Measurements from ENCODE around the gene SLC24A3. TPM values are rescaled to one million over a fixed set of nuclear protein-coding genes. Genes with fewer than 3 reads are reported as not detected.

Gene SLC24A3
- total and polyA plus RNA-seq, 2 experiments from 2014 or later: 0.81 to 2.5 TPM

DNA sequence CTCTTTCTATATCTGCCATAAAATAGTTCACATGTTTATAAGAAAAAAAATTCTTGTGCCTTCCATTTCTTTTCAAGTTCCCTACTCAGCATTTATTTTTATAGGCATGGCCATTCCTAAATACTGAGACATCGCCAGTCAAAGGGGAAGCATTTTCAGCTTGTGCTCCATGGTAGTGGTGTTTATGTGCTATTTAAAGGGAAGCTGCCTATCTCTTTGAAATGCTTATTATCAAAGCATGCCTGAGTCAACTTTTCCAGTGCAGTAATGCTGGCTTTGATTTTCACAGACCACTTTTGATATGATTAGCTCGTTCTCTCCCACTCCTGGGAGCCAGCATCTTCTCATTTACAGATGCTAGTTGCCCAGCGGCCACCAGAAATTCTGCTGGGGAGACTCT lies 421.5 kb downstream of the SLC24A3 start:
- Mint-ChIP-seq H3K27me3 (ENCODE audit: insufficient read depth, low read depth, poor library complexity) (no peaks in the 10 kb centered on the region), H3K27ac (no peak overlapping the region), H3K4me3 (no peak overlapping the region), H3K4me1 (0 out of 3 replicates have a peak, but pooled peaks cover 2% of the 10 kb centered on the region), H3K9me3 (no peaks in the 10 kb centered on the region), H3K36me3 (ENCODE audit: low read depth) (peaks cover 3% of the 10 kb centered on the region; the same call in 2 of the 3 replicates)
- no peaks in the 10 kb centered on the region for H3K36me3 ChIP-seq (ENCODE audit: insufficient read depth)
- H3K27me3 ChIP-seq (ENCODE audit: insufficient read depth): no peaks in the 10 kb centered on the region
- DNase-seq (ENCODE audit: low spot score) (no peak), ATAC-seq (no peak)
- no peak overlapping the region for H3K4me2 ChIP-seq
- no peaks in the 10 kb centered on the region for H4K20me1 ChIP-seq (replicated peaks; ENCODE audit: insufficient read depth)
- no peak overlapping the region for H3K27ac ChIP-seq (ENCODE audit: low read depth)
- TF ChIP-seq EZH2phosphoT487 (IDR thresholded peaks at IDR 0.05; ENCODE audit: unreplicated experiment): no peak
- TF ChIP-seq POLR2AphosphoS5 (IDR thresholded peaks at IDR 0.05; ENCODE audit: low read depth): no peak
- TF ChIP-seq JUNB (IDR thresholded peaks at IDR 0.05; ENCODE audit: unreplicated experiment): no peak
- TF ChIP-seq, protein P1, sequence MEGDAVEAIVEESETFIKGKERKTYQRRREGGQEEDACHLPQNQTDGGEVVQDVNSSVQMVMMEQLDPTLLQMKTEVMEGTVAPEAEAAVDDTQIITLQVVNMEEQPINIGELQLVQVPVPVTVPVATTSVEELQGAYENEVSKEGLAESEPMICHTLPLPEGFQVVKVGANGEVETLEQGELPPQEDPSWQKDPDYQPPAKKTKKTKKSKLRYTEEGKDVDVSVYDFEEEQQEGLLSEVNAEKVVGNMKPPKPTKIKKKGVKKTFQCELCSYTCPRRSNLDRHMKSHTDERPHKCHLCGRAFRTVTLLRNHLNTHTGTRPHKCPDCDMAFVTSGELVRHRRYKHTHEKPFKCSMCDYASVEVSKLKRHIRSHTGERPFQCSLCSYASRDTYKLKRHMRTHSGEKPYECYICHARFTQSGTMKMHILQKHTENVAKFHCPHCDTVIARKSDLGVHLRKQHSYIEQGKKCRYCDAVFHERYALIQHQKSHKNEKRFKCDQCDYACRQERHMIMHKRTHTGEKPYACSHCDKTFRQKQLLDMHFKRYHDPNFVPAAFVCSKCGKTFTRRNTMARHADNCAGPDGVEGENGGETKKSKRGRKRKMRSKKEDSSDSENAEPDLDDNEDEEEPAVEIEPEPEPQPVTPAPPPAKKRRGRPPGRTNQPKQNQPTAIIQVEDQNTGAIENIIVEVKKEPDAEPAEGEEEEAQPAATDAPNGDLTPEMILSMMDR (conservative IDR thresholded peaks at IDR 0.05; ENCODE audit: low read depth in 2 of 2): no peak
- TF ChIP-seq ZNF114 (CRISPR knock-in tag; IDR thresholded peaks at IDR 0.05): no peak
- no peak for TF ChIP-seq STAT1 (IDR thresholded peaks at IDR 0.05; ENCODE audit: unreplicated experiment)
- TF ChIP-seq EZH2 (IDR thresholded peaks at IDR 0.05; ENCODE audit: low read depth, unreplicated experiment): no peak
- no peak for TF ChIP-seq ZNF331 (CRISPR knock-in tag; IDR thresholded peaks at IDR 0.05; ENCODE audit: low read depth)
- TF ChIP-seq, protein P2, sequence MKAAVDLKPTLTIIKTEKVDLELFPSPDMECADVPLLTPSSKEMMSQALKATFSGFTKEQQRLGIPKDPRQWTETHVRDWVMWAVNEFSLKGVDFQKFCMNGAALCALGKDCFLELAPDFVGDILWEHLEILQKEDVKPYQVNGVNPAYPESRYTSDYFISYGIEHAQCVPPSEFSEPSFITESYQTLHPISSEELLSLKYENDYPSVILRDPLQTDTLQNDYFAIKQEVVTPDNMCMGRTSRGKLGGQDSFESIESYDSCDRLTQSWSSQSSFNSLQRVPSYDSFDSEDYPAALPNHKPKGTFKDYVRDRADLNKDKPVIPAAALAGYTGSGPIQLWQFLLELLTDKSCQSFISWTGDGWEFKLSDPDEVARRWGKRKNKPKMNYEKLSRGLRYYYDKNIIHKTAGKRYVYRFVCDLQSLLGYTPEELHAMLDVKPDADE (IDR thresholded peaks at IDR 0.05): no peak
- no peak for TF ChIP-seq NANOG (IDR thresholded peaks at IDR 0.05; ENCODE audit: borderline replicate concordance)
- TF ChIP-seq CREB1 (CRISPR knock-in tag; IDR thresholded peaks at IDR 0.05; ENCODE audit: low read depth): no peak
- TF ChIP-seq, protein P3, sequence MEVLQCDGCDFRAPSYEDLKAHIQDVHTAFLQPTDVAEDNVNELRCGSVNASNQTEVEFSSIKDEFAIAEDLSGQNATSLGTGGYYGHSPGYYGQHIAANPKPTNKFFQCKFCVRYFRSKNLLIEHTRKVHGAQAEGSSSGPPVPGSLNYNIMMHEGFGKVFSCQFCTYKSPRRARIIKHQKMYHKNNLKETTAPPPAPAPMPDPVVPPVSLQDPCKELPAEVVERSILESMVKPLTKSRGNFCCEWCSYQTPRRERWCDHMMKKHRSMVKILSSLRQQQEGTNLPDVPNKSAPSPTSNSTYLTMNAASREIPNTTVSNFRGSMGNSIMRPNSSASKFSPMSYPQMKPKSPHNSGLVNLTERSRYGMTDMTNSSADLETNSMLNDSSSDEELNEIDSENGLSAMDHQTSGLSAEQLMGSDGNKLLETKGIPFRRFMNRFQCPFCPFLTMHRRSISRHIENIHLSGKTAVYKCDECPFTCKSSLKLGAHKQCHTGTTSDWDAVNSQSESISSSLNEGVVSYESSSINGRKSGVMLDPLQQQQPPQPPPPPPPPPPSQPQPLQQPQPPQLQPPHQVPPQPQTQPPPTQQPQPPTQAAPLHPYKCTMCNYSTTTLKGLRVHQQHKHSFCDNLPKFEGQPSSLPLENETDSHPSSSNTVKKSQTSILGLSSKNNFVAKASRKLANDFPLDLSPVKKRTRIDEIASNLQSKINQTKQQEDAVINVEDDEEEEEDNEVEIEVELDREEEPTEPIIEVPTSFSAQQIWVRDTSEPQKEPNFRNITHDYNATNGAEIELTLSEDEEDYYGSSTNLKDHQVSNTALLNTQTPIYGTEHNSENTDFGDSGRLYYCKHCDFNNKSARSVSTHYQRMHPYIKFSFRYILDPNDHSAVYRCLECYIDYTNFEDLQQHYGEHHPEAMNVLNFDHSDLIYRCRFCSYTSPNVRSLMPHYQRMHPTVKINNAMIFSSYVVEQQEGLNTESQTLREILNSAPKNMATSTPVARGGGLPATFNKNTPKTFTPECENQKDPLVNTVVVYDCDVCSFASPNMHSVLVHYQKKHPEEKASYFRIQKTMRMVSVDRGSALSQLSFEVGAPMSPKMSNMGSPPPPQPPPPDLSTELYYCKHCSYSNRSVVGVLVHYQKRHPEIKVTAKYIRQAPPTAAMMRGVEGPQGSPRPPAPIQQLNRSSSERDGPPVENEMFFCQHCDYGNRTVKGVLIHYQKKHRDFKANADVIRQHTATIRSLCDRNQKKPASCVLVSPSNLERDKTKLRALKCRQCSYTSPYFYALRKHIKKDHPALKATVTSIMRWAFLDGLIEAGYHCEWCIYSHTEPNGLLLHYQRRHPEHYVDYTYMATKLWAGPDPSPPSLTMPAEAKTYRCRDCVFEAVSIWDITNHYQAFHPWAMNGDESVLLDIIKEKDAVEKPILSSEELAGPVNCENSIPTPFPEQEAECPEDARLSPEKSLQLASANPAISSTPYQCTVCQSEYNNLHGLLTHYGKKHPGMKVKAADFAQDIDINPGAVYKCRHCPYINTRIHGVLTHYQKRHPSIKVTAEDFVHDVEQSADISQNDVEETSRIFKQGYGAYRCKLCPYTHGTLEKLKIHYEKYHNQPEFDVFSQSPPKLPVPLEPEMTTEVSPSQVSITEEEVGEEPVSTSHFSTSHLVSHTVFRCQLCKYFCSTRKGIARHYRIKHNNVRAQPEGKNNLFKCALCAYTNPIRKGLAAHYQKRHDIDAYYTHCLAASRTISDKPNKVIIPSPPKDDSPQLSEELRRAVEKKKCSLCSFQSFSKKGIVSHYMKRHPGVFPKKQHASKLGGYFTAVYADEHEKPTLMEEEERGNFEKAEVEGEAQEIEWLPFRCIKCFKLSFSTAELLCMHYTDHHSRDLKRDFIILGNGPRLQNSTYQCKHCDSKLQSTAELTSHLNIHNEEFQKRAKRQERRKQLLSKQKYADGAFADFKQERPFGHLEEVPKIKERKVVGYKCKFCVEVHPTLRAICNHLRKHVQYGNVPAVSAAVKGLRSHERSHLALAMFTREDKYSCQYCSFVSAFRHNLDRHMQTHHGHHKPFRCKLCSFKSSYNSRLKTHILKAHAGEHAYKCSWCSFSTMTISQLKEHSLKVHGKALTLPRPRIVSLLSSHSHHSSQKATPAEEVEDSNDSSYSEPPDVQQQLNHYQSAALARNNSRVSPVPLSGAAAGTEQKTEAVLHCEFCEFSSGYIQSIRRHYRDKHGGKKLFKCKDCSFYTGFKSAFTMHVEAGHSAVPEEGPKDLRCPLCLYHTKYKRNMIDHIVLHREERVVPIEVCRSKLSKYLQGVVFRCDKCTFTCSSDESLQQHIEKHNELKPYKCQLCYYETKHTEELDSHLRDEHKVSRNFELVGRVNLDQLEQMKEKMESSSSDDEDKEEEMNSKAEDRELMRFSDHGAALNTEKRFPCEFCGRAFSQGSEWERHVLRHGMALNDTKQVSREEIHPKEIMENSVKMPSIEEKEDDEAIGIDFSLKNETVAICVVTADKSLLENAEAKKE (CRISPR knock-in tag; IDR thresholded peaks at IDR 0.05): no peak
- TF ChIP-seq, protein P4, sequence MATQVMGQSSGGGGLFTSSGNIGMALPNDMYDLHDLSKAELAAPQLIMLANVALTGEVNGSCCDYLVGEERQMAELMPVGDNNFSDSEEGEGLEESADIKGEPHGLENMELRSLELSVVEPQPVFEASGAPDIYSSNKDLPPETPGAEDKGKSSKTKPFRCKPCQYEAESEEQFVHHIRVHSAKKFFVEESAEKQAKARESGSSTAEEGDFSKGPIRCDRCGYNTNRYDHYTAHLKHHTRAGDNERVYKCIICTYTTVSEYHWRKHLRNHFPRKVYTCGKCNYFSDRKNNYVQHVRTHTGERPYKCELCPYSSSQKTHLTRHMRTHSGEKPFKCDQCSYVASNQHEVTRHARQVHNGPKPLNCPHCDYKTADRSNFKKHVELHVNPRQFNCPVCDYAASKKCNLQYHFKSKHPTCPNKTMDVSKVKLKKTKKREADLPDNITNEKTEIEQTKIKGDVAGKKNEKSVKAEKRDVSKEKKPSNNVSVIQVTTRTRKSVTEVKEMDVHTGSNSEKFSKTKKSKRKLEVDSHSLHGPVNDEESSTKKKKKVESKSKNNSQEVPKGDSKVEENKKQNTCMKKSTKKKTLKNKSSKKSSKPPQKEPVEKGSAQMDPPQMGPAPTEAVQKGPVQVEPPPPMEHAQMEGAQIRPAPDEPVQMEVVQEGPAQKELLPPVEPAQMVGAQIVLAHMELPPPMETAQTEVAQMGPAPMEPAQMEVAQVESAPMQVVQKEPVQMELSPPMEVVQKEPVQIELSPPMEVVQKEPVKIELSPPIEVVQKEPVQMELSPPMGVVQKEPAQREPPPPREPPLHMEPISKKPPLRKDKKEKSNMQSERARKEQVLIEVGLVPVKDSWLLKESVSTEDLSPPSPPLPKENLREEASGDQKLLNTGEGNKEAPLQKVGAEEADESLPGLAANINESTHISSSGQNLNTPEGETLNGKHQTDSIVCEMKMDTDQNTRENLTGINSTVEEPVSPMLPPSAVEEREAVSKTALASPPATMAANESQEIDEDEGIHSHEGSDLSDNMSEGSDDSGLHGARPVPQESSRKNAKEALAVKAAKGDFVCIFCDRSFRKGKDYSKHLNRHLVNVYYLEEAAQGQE (IDR thresholded peaks at IDR 0.05; ENCODE audit: unreplicated experiment): no peak
- H3K79me2 ChIP-seq (replicated peaks; ENCODE audit: insufficient read depth): no peaks in the 10 kb centered on the region
- no peaks in the 10 kb centered on the region for H3K9me2 ChIP-seq (ENCODE audit: insufficient read depth)
- H3F3A ChIP-seq (replicated peaks; ENCODE audit: low read depth): no peaks in the 10 kb centered on the region
- no peak overlapping the region for H2AFZ ChIP-seq
- H3K4me1 ChIP-seq (ENCODE audit: insufficient read depth): no peaks in the 10 kb centered on the region
- H3K4me3 ChIP-seq: no peak overlapping the region
